Fibroblast of mammary gland (primary cell): ENCODE measurements around the gene AGRP.
A peak's percentile ranks its signal among the peaks of the same experiment; 100 is the strongest.

Source experiments
- DNase-seq: peaks from one replicate; pipeline ENCODE4 v3.0.0-alpha.2; 2010; ENCODE audit warnings: low read depth
- H3K4me3 ChIP-seq: 2 replicates; pipeline ENCODE4 v1.5.1; 2011; ENCODE audit warnings: low read depth, mild to moderate bottlenecking, low read length, moderate library complexity; ENCODE audit not compliant: control insufficient read depth
- CTCF ChIP-seq: conservative IDR thresholded peaks from 2 replicates; pipeline ENCODE4 v1.5.1; 2011; ENCODE audit warnings: low read depth, low read length, inconsistent platforms; ENCODE audit not compliant: control insufficient read depth, insufficient read depth

Gene AGRP

GRCh38 chr16:67458121-67458641, 25.2 kb downstream of the AGRP start:
- no peak for DNase-seq
- H3K4me3 ChIP-seq, result no peak overlapping the region
- no peak for TF ChIP-seq CTCF

GRCh38 chr16:67457611-67458010, 25.7 kb downstream of the AGRP start:
- no peak for TF ChIP-seq CTCF
- DNase-seq, result no peak
- no peak overlapping the region for H3K4me3 ChIP-seq

GRCh38 chr16:67456391-67457081, 26.8 kb downstream of the AGRP start:
- no peak overlapping the region for H3K4me3 ChIP-seq
- DNase-seq, result peak; percentile 75
- TF ChIP-seq CTCF, result peak; percentile 71

GRCh38 chr16:67454852-67455251, 28.5 kb downstream of the AGRP start:
- no peak for TF ChIP-seq CTCF
- H3K4me3 ChIP-seq, result no peak overlapping the region
- DNase-seq, result no peak

- H3K4me3 ChIP-seq, result no peak overlapping the region
- TF ChIP-seq CTCF, result no peak
- DNase-seq, result no peak
Observed at GRCh38 chr16:67454104-67454503, 29.2 kb downstream of the AGRP start.

- DNase-seq, result no peak
- no peak overlapping the region for H3K4me3 ChIP-seq
- TF ChIP-seq CTCF, result no peak
Observed at GRCh38 chr16:67451704-67452435, 31.5 kb downstream of the AGRP start.
